ENCODE measurements around the gene GIMAP7. TPM values are rescaled to one million over a fixed set of nuclear protein-coding genes. Genes with fewer than 3 reads are reported as not detected.
A peak's percentile ranks its signal among the peaks of the same experiment; 100 is the strongest.
"Not testable (repeated sequence)": the region's sequence is repeated elsewhere in the genome, so short reads cannot be mapped to it uniquely, and the experiment has no call there.

GIMAP7 gene
- polyA plus RNA-seq, 2 donors, result 8.0 to 10.1 TPM

DNA sequence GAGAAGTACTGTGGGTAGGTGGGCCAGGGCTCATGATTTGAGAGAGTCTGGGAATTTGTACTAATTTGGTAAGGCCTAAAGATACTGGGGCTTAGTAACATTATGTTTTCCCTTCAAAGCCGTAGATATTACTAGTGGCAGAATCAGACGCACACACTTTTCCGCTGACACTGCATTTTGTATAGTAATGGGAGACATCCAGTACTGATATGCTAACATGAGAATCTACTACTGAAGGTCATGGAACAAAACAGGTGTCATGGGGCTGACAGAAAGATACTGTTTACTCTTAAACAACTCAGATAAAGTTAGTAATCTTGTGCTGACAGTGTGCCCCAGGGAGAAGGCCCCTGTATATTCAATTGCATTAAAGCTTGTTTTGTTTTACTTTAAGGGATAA is 11.1 kb upstream of the GIMAP7 start:
- no peaks in the 10 kb centered on the region for H3K4me1 ChIP-seq (ENCODE audit: control insufficient read depth in 2 of 2, insufficient read depth in 2 of 2, low read length in 1 of 2)
- 69 to 70% methylated on average over 3 of the region's 3 CpGs for WGBS, 2 donors
- H3K4me3 ChIP-seq (ENCODE audit: low read depth in 1 of 2, low read length in 2 of 2), result no peak overlapping the region
- H3K36me3 ChIP-seq (ENCODE audit: control insufficient read depth in 2 of 2, insufficient read depth in 2 of 2, low read length in 1 of 2), result no peaks in the 10 kb centered on the region
- H3K9me3 ChIP-seq (ENCODE audit: control insufficient read depth in 2 of 2, insufficient read depth in 1 of 2, low read depth in 1 of 2, low read length in 1 of 2), result no peaks in the 10 kb centered on the region
- no peaks in the 10 kb centered on the region for H3K27me3 ChIP-seq (ENCODE audit: control insufficient read depth in 1 of 2, insufficient read depth in 2 of 2, low read length in 2 of 2)
- H3K27ac ChIP-seq (ENCODE audit: low read depth in 2 of 2, low read length in 1 of 2), result no peak overlapping the region

DNA sequence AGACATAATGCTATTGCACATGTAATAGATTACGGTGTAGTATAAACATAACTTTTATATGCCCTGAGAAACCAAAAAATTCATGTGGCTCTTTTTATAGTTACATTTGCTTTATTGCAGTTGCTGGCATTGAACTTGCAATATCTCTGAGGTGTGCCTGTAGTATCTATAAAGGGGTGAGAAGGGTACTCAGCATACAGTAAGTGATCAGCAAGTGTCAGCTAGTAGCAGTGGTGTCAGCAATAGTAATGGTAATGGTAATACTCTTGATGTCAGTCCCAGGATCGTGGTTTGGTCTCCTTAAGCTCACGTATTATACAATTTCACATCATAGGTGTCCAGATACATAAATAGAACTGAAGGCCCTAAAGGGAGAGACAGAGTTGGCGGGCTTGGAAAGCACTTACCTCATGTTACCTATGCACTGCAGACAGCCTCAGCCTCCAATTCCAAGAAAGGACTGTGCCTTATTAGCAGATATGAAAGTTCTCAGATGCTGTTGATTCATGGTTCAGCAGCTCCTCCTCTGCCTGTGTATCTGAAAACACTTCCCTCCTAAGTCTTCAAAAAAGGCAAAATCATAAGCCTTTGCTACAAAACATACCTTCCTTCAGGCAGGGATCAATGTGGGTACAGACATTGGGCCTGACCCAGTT is 6.6 kb upstream of the GIMAP7 start:
- H3K4me1 ChIP-seq (ENCODE audit: control insufficient read depth in 2 of 2, insufficient read depth in 2 of 2, low read length in 1 of 2), result no peaks in the 10 kb centered on the region
- 81 to 88% methylated on average over 4 of the region's 4 CpGs for WGBS, 2 donors
- no peaks in the 10 kb centered on the region for H3K9me3 ChIP-seq (ENCODE audit: control insufficient read depth in 2 of 2, insufficient read depth in 1 of 2, low read depth in 1 of 2, low read length in 1 of 2)
- no peak overlapping the region for H3K27ac ChIP-seq (ENCODE audit: low read depth in 2 of 2, low read length in 1 of 2)
- no peak overlapping the region for H3K4me3 ChIP-seq (ENCODE audit: low read depth in 1 of 2, low read length in 2 of 2)
- no peaks in the 10 kb centered on the region for H3K27me3 ChIP-seq (ENCODE audit: control insufficient read depth in 1 of 2, insufficient read depth in 2 of 2, low read length in 2 of 2)
- H3K36me3 ChIP-seq (ENCODE audit: control insufficient read depth in 2 of 2, insufficient read depth in 2 of 2, low read length in 1 of 2), result no peaks in the 10 kb centered on the region

DNA sequence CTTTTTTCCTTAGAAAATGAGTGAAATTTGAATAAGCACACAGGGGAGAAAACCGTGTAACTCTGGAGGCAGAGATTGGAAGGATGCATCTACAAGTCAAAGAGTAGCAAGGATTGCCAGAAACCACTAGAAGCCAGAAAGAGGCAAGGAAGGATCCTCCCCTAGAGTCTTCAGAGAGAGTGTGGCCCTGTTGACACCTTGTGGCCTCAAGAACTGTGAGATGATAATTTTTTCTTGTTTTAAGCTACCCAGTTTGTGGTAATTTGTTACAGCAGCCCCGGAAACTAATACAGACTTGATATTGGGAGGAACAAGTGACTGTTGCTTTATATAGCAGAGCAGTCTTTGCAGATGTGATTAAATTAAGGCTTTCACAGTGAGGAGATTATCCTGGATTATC is 3.6 kb upstream of the GIMAP7 start:
- Histone ChIP-seq H3K36me3 (ENCODE audit: control insufficient read depth in 2 of 2, insufficient read depth in 2 of 2, low read length in 1 of 2) (no peaks in the 10 kb centered on the region), H3K4me3 (ENCODE audit: low read depth in 1 of 2, low read length in 2 of 2) (no peak overlapping the region), H3K27ac (ENCODE audit: low read depth in 2 of 2, low read length in 1 of 2) (no peak overlapping the region), H3K9me3 (ENCODE audit: control insufficient read depth in 2 of 2, insufficient read depth in 1 of 2, low read depth in 1 of 2, low read length in 1 of 2) (no peaks in the 10 kb centered on the region), H3K27me3 (ENCODE audit: control insufficient read depth in 1 of 2, insufficient read depth in 2 of 2, low read length in 2 of 2) (no peaks in the 10 kb centered on the region), H3K4me1 (ENCODE audit: control insufficient read depth in 2 of 2, insufficient read depth in 2 of 2, low read length in 1 of 2) (no peaks in the 10 kb centered on the region)
- WGBS, 2 donors, result 65 to 66% methylated on average over 2 of the region's 2 CpGs

DNA sequence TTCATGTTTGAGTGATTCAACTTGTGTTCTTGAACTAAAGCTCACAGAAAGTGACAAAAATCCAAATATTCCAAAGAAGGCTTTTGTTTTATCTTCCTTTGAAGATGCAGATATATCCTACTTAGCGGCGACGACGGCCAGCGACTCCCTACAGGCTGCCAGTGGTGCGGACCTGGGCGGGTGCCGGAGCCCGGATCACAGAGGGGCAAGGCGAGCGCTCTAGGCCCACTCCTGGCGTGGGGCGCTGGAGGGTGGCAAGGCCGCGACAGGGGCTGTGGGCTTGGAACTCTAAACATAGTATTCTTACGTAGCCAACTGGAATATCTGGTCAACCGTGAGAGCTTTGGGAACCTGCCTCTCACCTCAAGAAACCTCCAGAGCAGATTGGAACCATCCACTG is 914 bp upstream of the GIMAP7 start:
- Histone ChIP-seq H3K4me3 (ENCODE audit: low read depth in 1 of 2, low read length in 2 of 2) (no peak overlapping the region), H3K27ac (ENCODE audit: low read depth in 2 of 2, low read length in 1 of 2) (no peak overlapping the region)
- 93 to 95% methylated on average over 17 of the region's 17 CpGs for WGBS, 2 donors

DNA sequence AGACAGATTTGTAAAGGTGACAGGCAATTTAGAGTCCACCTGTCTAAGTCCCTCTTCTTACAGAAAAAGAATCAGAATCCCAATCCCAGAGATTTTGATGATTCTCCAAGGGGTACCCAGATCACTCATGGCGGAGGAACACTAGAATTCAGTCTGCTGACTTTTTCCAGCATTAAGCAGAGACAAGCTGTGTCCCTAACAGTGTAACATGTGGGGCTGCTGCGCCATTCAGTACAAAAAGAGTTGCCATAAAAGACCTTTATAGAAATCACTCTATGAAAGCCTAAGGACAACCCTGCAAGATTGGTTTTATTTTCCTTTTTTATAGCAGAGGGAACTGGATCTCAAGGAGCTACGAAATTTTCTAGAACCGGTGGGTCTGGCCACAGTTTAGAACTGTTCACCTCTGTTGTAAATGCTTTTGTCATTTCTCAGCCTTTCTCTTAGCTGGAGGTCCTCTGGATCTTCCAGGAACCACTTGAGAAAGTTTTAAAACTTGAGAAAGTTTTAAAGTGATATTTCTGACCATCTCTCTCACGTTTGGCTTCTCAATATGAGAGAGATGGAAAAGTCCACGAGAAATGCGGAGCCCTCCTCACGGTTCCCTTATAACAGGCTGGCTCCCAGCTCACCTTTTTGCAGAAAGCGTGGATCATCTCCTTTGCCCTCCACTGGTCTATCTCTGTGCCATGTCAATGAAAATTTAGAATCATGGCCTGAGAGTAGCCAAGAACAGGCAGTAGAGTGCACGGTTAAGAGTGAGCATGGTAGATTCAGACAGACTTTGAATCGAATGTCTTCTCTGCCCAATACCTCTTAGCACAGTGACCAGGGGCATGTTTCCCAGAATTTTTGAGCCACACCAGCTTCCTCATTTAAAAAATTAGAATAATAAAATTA is 826 bp downstream of the GIMAP7 start:
- H3K4me1 ChIP-seq (ENCODE audit: control insufficient read depth in 2 of 2, insufficient read depth in 2 of 2, low read length in 1 of 2), result no peaks in the 10 kb centered on the region
- H3K9me3 ChIP-seq (ENCODE audit: control insufficient read depth in 2 of 2, insufficient read depth in 1 of 2, low read depth in 1 of 2, low read length in 1 of 2), result no peaks in the 10 kb centered on the region
- H3K27ac ChIP-seq (ENCODE audit: low read depth in 2 of 2, low read length in 1 of 2), result peak overlapping the region in 1 of 2 donors; percentile 65
- no peaks in the 10 kb centered on the region for H3K36me3 ChIP-seq (ENCODE audit: control insufficient read depth in 2 of 2, insufficient read depth in 2 of 2, low read length in 1 of 2)
- H3K4me3 ChIP-seq (ENCODE audit: low read depth in 1 of 2, low read length in 2 of 2), result peak overlapping the region; percentile 40 to 45
- H3K27me3 ChIP-seq (ENCODE audit: control insufficient read depth in 1 of 2, insufficient read depth in 2 of 2, low read length in 2 of 2), result no peaks in the 10 kb centered on the region
- 53 to 61% methylated on average over 11 of the region's 11 CpGs for WGBS, 2 donors

More for the DNA sequence above, 914 bp upstream of the GIMAP7 start:
- Histone ChIP-seq H3K4me1 (ENCODE audit: control insufficient read depth in 2 of 2, insufficient read depth in 2 of 2, low read length in 1 of 2) (no peaks in the 10 kb centered on the region), H3K36me3 (ENCODE audit: control insufficient read depth in 2 of 2, insufficient read depth in 2 of 2, low read length in 1 of 2) (no peaks in the 10 kb centered on the region), H3K9me3 (ENCODE audit: control insufficient read depth in 2 of 2, insufficient read depth in 1 of 2, low read depth in 1 of 2, low read length in 1 of 2) (no peaks in the 10 kb centered on the region), H3K27me3 (ENCODE audit: control insufficient read depth in 1 of 2, insufficient read depth in 2 of 2, low read length in 2 of 2) (no peaks in the 10 kb centered on the region)

DNA sequence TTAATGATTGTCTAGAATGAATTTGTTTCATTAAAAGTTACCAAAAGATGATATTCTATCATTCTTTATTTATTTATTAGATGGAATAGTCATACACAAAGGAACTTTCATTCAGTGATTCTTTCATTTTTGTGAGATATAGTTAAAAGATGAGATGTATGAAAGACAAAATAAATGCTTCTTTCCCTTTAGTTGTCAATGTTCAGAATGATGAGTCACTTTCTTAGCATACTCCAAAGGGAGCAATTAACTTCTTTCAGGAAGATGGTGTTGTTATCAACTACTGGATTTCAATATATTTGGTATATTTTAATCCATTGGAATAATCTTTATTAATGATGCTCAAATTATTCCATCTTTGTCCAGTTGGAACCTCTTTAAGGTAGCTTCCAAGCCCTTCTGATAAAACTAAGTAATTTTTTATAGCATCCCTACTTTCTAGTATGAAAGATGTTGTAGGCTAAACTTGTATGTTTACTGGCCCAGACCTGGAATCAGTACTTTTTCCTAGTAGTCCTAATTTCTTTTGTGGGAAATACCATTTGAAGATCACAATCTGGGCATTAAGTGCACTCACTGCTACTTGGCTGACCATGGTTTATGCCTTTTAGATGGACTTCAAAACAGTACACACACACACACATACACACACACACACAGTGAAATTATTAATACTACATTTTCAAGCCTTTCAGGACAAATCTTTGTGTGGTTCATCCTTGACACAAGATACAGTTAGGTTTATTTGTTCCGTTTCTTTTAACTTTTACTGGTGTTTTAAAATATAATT is 2.5 kb downstream of the GIMAP7 start:
- H3K27ac ChIP-seq (ENCODE audit: low read depth in 2 of 2, low read length in 1 of 2), result peak overlapping the region in 1 of 2 donors; percentile 21

DNA sequence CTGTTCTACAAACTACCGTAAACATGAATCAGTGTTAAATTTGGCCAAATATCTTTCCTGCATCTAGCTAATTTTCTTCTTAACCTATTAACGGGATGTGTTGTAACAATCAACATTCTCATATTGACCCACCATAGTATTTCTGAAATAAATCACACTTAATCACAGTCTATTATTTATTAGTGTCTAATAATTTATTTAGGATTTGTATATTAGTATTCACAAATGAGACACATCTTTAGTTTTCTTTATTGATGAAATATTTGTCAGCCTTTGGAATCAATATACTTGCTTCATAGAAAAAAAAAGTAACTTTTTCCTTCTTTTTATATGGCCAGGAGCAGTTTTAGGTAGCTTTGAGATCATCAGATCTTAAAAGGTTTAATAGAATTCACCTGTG is 4.6 kb downstream of the GIMAP7 start:
- Histone ChIP-seq H3K4me1 (ENCODE audit: control insufficient read depth in 2 of 2, insufficient read depth in 2 of 2, low read length in 1 of 2) (no peaks in the 10 kb centered on the region), H3K27me3 (ENCODE audit: control insufficient read depth in 1 of 2, insufficient read depth in 2 of 2, low read length in 2 of 2) (no peaks in the 10 kb centered on the region), H3K36me3 (ENCODE audit: control insufficient read depth in 2 of 2, insufficient read depth in 2 of 2, low read length in 1 of 2) (no peaks in the 10 kb centered on the region), H3K4me3 (ENCODE audit: low read depth in 1 of 2, low read length in 2 of 2) (no peak overlapping the region), H3K9me3 (ENCODE audit: control insufficient read depth in 2 of 2, insufficient read depth in 1 of 2, low read depth in 1 of 2, low read length in 1 of 2) (no peaks in the 10 kb centered on the region), H3K27ac (ENCODE audit: low read depth in 2 of 2, low read length in 1 of 2) (no peak overlapping the region)
- 42 to 52% methylated on average over 2 of the region's 2 CpGs for WGBS, 2 donors

More for the DNA sequence above, 2.5 kb downstream of the GIMAP7 start:
- H3K4me3 ChIP-seq (ENCODE audit: low read depth in 1 of 2, low read length in 2 of 2), result peak overlapping the region in 1 of 2 donors; percentile 14
- 73 to 76% methylated on average over 1 of the region's 1 CpG for WGBS, 2 donors
- H3K27me3 ChIP-seq (ENCODE audit: control insufficient read depth in 1 of 2, insufficient read depth in 2 of 2, low read length in 2 of 2), result no peaks in the 10 kb centered on the region
- no peaks in the 10 kb centered on the region for H3K4me1 ChIP-seq (ENCODE audit: control insufficient read depth in 2 of 2, insufficient read depth in 2 of 2, low read length in 1 of 2)
- no peaks in the 10 kb centered on the region for H3K36me3 ChIP-seq (ENCODE audit: control insufficient read depth in 2 of 2, insufficient read depth in 2 of 2, low read length in 1 of 2)
- H3K9me3 ChIP-seq (ENCODE audit: control insufficient read depth in 2 of 2, insufficient read depth in 1 of 2, low read depth in 1 of 2, low read length in 1 of 2), result no peaks in the 10 kb centered on the region

DNA sequence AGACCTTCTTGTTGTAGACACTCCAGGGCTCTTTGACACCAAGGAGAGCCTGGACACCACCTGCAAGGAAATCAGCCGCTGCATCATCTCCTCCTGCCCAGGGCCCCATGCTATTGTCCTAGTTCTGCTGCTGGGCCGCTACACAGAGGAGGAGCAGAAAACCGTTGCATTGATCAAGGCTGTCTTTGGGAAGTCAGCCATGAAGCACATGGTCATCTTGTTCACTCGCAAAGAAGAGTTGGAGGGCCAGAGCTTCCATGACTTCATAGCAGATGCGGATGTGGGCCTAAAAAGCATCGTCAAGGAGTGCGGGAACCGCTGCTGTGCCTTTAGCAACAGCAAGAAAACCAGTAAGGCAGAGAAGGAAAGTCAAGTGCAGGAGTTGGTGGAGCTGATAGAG is 5.5 kb downstream of the GIMAP7 start:
- WGBS, 2 donors, result 74% methylated on average over 8 of the region's 8 CpGs
- Histone ChIP-seq H3K27me3 (ENCODE audit: control insufficient read depth in 1 of 2, insufficient read depth in 2 of 2, low read length in 2 of 2) (no peaks in the 10 kb centered on the region), H3K27ac (ENCODE audit: low read depth in 2 of 2, low read length in 1 of 2) (peak overlapping the region in 1 of 2 donors; percentile 20), H3K4me1 (ENCODE audit: control insufficient read depth in 2 of 2, insufficient read depth in 2 of 2, low read length in 1 of 2) (no peaks in the 10 kb centered on the region), H3K36me3 (ENCODE audit: control insufficient read depth in 2 of 2, insufficient read depth in 2 of 2, low read length in 1 of 2) (no peaks in the 10 kb centered on the region), H3K4me3 (ENCODE audit: low read depth in 1 of 2, low read length in 2 of 2) (peak overlapping the region in 1 of 2 donors; percentile 2), H3K9me3 (ENCODE audit: control insufficient read depth in 2 of 2, insufficient read depth in 1 of 2, low read depth in 1 of 2, low read length in 1 of 2) (no peaks in the 10 kb centered on the region)

DNA sequence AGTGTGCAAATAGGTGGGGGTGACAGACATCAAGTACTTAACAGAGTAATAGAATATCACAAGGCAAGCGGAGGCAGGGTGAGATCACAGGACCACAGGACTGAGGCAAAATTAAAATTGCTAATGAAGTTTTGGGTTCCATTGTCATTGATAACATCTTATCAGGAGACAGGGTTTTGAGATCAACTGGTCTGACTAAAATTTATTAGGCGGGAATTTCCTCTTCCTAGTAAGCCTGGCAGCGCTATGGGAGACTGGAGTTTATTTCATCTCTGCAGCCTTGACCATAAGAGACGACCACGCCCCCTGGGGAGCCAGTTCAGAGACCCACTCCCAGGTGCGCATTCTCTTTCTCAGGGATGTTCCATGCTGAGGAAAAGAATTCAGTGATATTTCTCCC is 8.3 kb downstream of the GIMAP7 start:
- H3K9me3 ChIP-seq (ENCODE audit: control insufficient read depth in 2 of 2, insufficient read depth in 1 of 2, low read depth in 1 of 2, low read length in 1 of 2); H3K27me3 ChIP-seq (ENCODE audit: control insufficient read depth in 1 of 2, insufficient read depth in 2 of 2, low read length in 2 of 2); H3K4me3 ChIP-seq (ENCODE audit: low read depth in 1 of 2, low read length in 2 of 2); H3K4me1 ChIP-seq (ENCODE audit: control insufficient read depth in 2 of 2, insufficient read depth in 2 of 2, low read length in 1 of 2); H3K27ac ChIP-seq (ENCODE audit: low read depth in 2 of 2, low read length in 1 of 2); H3K36me3 ChIP-seq (ENCODE audit: control insufficient read depth in 2 of 2, insufficient read depth in 2 of 2, low read length in 1 of 2): not testable (repeated sequence)
- WGBS, 2 donors, result 70 to 73% methylated on average over 6 of the region's 6 CpGs
